ENCODE results near the gene HES4.

DNA sequence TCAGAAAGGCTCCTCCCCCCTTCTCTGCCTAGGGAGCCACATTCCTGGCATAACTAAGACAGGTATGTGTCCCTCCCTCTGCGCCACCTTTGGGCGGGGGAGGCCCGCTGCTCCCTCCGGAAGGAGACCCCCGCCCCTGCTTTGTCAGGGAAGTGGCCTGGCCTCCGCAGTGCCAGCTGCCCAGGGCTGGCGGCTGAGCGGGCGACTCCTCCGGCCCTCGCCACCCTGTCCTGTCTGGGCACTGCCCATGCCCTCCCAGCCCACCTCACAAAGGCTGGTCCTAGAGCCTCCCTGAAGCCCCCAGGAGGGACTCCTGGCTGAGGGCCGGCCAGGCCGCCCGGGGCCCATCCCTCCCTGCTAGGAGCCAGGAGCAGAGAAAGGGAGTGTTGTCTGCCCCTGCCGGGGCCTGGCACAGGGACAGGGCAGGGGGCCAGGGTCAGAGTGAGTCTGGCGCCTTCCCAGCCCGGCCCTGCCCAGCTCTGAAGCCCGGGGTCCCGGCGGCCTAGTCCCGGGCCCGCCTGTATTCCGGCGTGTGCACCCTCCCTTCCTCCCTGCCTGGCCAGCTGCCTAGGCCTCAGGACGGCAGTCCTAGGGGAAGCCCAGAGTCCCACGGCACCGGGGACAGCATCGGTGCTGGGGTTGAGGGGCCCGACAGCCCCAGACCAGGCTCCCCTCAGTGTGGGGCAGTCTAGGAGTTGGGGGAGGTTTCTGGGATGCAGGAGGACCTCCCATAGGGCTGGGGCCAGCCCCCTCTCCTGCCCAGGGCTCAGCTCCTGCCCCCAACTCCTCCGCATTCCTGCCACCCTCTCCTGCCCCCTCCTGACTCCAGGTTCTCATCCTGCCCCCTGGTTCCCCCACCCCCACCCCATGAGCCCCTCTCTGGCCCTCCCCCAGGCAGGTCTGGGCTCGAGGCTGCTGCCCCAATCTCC lies 25.1 kb upstream of the HES4 start:
- TF ChIP-seq EZH2 (IDR thresholded peaks at IDR 0.05; ENCODE audit: insufficient read depth, low read length) (no peak), CTCF (IDR thresholded peaks at IDR 0.05; ENCODE audit: insufficient read depth, low read depth, low read length) (no peak)
